Measurements from ENCODE around the gene PROS1. TPM values are rescaled to one million over a fixed set of nuclear protein-coding genes. Genes with fewer than 3 reads are reported as not detected.

The PROS1 gene
- total RNA-seq, 2 donors from 2014 or later = 77.7 to 94.0 TPM

- no peak for DNase-seq (ENCODE audit: low spot score)
- TF ChIP-seq CTCF (IDR thresholded peaks at IDR 0.05) = no peak
- Histone ChIP-seq H3K36me3 (no peaks in the 10 kb centered on the region), H3K27me3 (no peaks in the 10 kb centered on the region), H3K4me3 (no peak overlapping the region), H3K27ac (no peak overlapping the region), H3K4me1 (peaks cover 0 to 3% of the 10 kb centered on the region in 2 donors), H3K9me3 (no peaks in the 10 kb centered on the region)
Measured at GRCh38 chr3:94001191-94001590, 27.5 kb upstream of the PROS1 start.

GRCh38 chr3:93994056-93994455 is 20.4 kb upstream of the PROS1 start:
- Histone ChIP-seq H3K27ac (no peak overlapping the region), H3K27me3 (no peaks in the 10 kb centered on the region), H3K4me3 (no peak overlapping the region), H3K36me3 (no peaks in the 10 kb centered on the region), H3K4me1 (no peaks in the 10 kb centered on the region), H3K9me3 (no peaks in the 10 kb centered on the region)
- TF ChIP-seq CTCF (IDR thresholded peaks at IDR 0.05) = no peak
- DNase-seq (ENCODE audit: low spot score) = no peak

GRCh38 chr3:93992207-93992606 is 18.5 kb upstream of the PROS1 start:
- no peaks in the 10 kb centered on the region for H3K36me3 ChIP-seq
- H3K4me3 ChIP-seq = no peak overlapping the region
- no peaks in the 10 kb centered on the region for H3K27me3 ChIP-seq
- DNase-seq (ENCODE audit: low spot score) = no peak
- no peak overlapping the region for H3K27ac ChIP-seq
- H3K9me3 ChIP-seq = no peaks in the 10 kb centered on the region
- no peaks in the 10 kb centered on the region for H3K4me1 ChIP-seq
- no peak for TF ChIP-seq CTCF (IDR thresholded peaks at IDR 0.05)

- H3K9me3 ChIP-seq = no peaks in the 10 kb centered on the region
- DNase-seq (ENCODE audit: low spot score) = no peak
- no peaks in the 10 kb centered on the region for H3K36me3 ChIP-seq
- no peak overlapping the region for H3K27ac ChIP-seq
- no peak for TF ChIP-seq CTCF (IDR thresholded peaks at IDR 0.05)
- no peaks in the 10 kb centered on the region for H3K27me3 ChIP-seq
- H3K4me3 ChIP-seq = no peak overlapping the region
- H3K4me1 ChIP-seq = no peaks in the 10 kb centered on the region
Measured at GRCh38 chr3:93991631-93992030, 17.9 kb upstream of the PROS1 start.

- TF ChIP-seq CTCF (IDR thresholded peaks at IDR 0.05) = no peak
- H3K4me3 ChIP-seq = no peak overlapping the region
- no peaks in the 10 kb centered on the region for H3K36me3 ChIP-seq
- no peaks in the 10 kb centered on the region for H3K9me3 ChIP-seq
- H3K27me3 ChIP-seq = no peaks in the 10 kb centered on the region
- no peak overlapping the region for H3K27ac ChIP-seq
- H3K4me1 ChIP-seq = no peaks in the 10 kb centered on the region
- DNase-seq (ENCODE audit: low spot score) = no peak
Measured at GRCh38 chr3:93989241-93989640, 15.5 kb upstream of the PROS1 start.

GRCh38 chr3:93988764-93989163 is 15.1 kb upstream of the PROS1 start:
- Histone ChIP-seq H3K27me3 (no peaks in the 10 kb centered on the region), H3K9me3 (no peaks in the 10 kb centered on the region), H3K4me3 (no peak overlapping the region), H3K4me1 (no peaks in the 10 kb centered on the region), H3K36me3 (no peaks in the 10 kb centered on the region), H3K27ac (no peak overlapping the region)
- no peak for DNase-seq (ENCODE audit: low spot score)
- TF ChIP-seq CTCF (IDR thresholded peaks at IDR 0.05) = no peak

Data from right atrium auricular region (tissue), 2 donors.